GM10248 (cell line): ENCODE data around the gene C5orf58.

ENCODE experiments used
- CTCF ChIA-PET: fragments of 300-600 bp; sonication (Branson Sonifier 250); formaldehyde crosslinking; extraction: SDS; loops from one replicate; lab custom pipeline; 2021; ENCODE audit warnings: antibody characterized with exemption; lab: Yijun Ruan, JAX
- POLR2A ChIA-PET: fragments of 350-650 bp; sonication (Branson Sonifier 250); formaldehyde crosslinking; extraction: SDS; loops from one replicate; lab custom pipeline; 2020; ENCODE audit warnings: antibody characterized with exemption; lab: Yijun Ruan, JAX
- DNase-seq: peaks from one replicate; pipeline ENCODE4 v3.0.0; 2012; ENCODE audit errors: extremely low spot score
- TF ChIP-seq, protein P1 (sequence below): IDR thresholded peaks from 2 replicates; pipeline ENCODE4 v1.5.1; 2012; ENCODE audit warnings: mild to moderate bottlenecking, low read depth; ENCODE audit errors: extremely low read depth, missing control alignments, control extremely low read depth

Gene C5orf58

DNA sequence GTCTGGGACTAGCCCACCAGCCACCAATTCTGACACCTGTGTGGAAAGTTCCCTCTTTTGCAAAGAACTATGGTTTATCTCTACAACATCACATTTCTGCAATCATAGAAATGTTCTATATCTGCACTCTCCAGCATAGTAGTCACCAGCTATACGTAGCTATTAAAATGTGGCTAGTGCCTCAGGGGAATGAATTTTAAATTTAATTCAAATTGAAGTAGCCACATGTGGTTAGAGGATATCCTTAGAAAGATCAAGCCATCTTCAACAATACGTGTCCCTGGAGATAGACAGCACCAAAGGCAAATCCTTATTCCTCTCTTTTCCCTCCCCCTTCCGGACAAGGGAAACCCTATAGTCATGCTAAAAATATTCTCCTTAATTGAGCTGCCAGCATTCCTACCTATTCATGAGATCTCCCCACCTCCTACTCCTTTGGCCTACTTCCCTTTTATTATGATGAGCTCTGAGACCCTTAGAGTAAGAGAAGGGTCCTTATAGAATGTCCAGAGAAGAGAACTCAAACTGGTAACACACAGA lies 53.7 kb downstream of the C5orf58 start:
- POLR2A ChIA-PET, result no interaction called here
- CTCF ChIA-PET, result interaction anchor here (0.9 to 2.1 kb wide), 2 partner anchors 19 to 52 kb away, joined by 5 to 12 read pairs; no protein-coding TSS in a partner anchor
- DNase-seq, result no peak
- TF ChIP-seq, protein P1, sequence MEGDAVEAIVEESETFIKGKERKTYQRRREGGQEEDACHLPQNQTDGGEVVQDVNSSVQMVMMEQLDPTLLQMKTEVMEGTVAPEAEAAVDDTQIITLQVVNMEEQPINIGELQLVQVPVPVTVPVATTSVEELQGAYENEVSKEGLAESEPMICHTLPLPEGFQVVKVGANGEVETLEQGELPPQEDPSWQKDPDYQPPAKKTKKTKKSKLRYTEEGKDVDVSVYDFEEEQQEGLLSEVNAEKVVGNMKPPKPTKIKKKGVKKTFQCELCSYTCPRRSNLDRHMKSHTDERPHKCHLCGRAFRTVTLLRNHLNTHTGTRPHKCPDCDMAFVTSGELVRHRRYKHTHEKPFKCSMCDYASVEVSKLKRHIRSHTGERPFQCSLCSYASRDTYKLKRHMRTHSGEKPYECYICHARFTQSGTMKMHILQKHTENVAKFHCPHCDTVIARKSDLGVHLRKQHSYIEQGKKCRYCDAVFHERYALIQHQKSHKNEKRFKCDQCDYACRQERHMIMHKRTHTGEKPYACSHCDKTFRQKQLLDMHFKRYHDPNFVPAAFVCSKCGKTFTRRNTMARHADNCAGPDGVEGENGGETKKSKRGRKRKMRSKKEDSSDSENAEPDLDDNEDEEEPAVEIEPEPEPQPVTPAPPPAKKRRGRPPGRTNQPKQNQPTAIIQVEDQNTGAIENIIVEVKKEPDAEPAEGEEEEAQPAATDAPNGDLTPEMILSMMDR, result no peak

DNA sequence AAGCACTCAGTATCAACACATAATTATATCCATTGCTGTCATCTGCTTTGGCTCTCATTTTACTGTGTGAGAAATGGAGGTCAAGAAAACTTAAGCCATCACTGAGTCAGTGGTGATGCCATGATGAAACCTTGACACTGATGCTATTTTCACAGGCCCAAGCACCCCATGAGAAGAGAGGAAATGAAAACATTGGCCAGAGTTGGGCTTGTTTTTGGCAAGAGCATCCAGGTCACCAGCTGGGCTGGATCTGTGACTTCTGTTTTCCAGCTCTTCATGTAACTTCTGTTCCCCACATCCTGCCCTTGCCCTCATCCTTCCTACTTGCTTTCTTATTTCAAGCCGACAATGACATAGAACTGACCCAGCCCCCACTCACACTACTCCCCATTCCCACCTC lies 54.7 kb downstream of the C5orf58 start:
- TF ChIP-seq, protein P1, result no peak
- ChIA-PET CTCF (interaction anchor here (2.1 kb wide), 1 partner anchor 20 kb away, joined by 12 read pairs; no protein-coding TSS in a partner anchor), POLR2A (no interaction called here)
- DNase-seq, result no peak

DNA sequence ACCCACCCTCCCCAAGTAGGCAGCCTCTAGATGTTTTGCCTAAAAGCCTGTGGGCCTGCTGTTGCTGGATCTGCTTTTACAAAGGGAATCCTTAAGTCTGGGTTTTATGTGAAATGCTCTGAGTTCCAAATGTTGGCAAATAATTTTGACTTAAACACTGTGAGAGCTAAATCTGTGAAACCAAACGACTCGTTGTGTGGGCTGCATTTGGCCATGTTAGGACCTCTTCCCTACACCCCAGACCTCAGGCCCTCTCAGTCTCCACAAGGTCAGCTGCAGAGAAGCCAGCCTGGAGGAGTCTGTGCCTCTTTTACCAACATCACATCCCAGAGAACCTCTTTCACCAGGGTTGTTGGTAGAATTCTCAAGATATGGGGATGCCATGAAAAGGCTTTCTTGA lies 55.4 kb downstream of the C5orf58 start:
- CTCF ChIA-PET, result interaction anchor here (2.1 to 7.4 kb wide), 2 partner anchors 20 to 21 kb away, joined by 12 to 47 read pairs; no protein-coding TSS in a partner anchor

DNA sequence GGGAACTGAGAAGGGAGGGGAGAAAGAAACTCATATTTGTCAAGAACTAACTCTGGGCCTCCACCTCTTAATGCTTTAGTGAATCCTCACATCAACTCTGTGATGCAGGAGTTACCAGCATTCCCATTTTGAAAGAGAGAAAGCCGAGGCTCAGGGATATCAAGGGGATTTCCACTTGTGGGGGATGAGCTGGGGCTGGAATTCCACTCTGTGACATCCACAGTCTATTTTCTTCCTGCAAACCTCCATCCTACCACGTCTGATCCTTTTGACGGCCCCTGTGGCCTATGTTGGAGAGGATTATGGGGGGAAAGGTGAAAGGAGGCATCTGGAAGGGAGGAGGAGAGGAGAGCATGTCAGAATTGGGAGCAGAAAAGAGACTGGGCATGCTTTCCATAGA lies 55.8 kb downstream of the C5orf58 start:
- POLR2A ChIA-PET, result interaction anchor here (0.5 to 1.0 kb wide), 2 partner anchors 9 kb away, joined by 3 to 4 read pairs; no protein-coding TSS in a partner anchor
- TF ChIP-seq, protein P1, result no peak
- CTCF ChIA-PET, result interaction anchor here (7.4 kb wide), 1 partner anchor 21 kb away, joined by 47 read pairs; no protein-coding TSS in a partner anchor
- DNase-seq, result no peak

More for the DNA sequence above, 55.4 kb downstream of the C5orf58 start:
- DNase-seq, result no peak
- TF ChIP-seq, protein P1, result no peak
- POLR2A ChIA-PET, result interaction anchor here (0.5 kb wide), 1 partner anchor 9 kb away, joined by 4 read pairs; no protein-coding TSS in a partner anchor

DNA sequence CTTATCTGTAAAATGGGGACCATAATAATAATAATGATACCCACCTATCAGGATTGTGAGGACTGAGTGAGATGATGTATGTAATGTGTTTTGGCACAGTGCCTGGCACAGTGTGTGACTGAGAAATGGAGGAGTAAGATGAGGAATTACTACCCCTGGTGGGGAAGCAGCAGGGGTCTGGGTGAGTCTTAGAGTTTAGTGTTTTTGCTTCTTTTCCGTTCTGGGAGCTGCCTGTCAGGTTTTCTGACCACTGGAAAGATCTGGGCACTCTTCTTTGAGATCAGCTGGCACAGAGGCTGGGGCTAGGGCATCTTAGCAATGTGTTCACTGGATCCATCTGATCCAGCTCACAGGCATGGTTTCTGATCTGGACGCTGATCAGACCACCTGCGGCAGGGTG lies 56.3 kb downstream of the C5orf58 start:
- ChIA-PET CTCF (interaction anchor here (1.2 to 7.4 kb wide), 3 partner anchors 13 to 50 kb away, joined by 3 to 47 read pairs (median 8); no protein-coding TSS in a partner anchor), POLR2A (interaction anchor here (1.0 kb wide), 1 partner anchor 10 kb away, joined by 3 read pairs; no protein-coding TSS in a partner anchor)
- no peak for DNase-seq
- TF ChIP-seq, protein P1, result no peak

DNA sequence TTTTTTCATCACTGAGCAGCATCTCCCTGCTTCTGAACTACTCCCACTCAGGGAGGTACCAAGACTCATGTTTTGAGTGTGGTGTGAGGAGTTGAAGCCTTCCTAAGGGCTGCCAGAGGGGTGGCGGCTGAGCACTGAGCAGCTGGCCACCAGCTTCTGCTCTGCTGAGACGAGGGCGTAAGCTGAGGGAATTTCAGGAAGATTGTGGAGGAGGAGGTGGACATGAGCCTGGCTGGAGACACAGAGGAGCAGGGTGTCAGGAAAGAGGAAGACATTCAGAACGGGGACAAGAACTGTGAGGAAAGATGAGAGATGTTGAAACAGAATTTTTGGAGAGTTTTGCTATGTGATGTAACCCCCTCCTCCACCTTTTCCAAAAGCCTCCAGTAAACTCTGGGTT lies 57.0 kb downstream of the C5orf58 start:
- ChIA-PET CTCF (interaction anchor here (1.2 to 7.4 kb wide), 3 partner anchors 14 to 49 kb away, joined by 3 to 47 read pairs (median 8); no protein-coding TSS in a partner anchor), POLR2A (interaction anchor here (1.0 kb wide), 1 partner anchor 10 kb away, joined by 3 read pairs; no protein-coding TSS in a partner anchor)
- TF ChIP-seq, protein P1, result no peak
- DNase-seq, result no peak
